ENCODE data around the gene DEDD2. TPM values are rescaled to one million over a fixed set of nuclear protein-coding genes. Genes with fewer than 3 reads are reported as not detected.

Gene DEDD2
- total RNA-seq, 1 donor from 2014 or later: 29.4 TPM

DNA sequence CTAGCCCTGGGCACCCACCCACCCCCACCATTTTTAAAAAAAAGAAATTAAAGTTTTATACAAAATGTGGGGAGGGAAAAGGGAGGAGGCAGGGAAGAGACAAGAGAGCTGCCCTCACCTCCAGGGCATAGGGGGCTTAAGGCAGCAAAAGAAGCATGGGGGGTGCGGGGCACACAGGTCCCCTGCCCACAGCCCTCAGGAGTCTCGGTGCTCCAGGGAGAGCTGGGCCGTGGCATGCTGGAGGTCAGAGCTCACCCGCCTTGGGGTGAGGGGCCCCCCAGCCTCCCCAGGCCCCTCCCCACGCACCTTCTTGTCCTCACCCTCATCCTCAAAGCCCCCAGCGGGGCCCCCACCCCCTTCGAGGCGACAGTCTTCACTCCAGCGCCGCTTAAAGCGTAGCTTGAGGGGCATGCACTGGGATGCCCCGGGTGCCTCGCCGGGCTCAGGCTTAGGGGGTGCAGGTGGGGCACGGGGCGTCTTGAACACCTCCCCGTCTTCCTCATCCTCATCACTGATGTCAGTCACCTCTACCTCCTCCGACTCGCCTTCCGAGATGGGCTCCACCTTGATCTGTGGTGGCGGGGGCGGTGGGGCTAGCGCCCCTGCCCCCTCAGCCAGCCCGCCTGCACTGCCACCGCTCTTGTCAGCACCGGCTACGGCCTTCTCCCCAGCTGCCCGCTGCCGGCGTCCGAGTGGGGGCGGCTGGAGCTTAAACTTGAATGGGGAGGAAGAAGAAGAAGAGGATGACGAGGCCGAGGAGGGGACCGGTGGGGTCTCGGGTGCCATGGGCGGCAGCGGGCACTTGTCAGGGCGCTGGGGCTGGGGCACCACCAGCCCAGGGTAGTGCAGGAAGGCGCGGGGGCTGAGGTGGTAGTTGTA, 31.0 kb upstream of the DEDD2 start:
- no peak for DNase-seq

DNA sequence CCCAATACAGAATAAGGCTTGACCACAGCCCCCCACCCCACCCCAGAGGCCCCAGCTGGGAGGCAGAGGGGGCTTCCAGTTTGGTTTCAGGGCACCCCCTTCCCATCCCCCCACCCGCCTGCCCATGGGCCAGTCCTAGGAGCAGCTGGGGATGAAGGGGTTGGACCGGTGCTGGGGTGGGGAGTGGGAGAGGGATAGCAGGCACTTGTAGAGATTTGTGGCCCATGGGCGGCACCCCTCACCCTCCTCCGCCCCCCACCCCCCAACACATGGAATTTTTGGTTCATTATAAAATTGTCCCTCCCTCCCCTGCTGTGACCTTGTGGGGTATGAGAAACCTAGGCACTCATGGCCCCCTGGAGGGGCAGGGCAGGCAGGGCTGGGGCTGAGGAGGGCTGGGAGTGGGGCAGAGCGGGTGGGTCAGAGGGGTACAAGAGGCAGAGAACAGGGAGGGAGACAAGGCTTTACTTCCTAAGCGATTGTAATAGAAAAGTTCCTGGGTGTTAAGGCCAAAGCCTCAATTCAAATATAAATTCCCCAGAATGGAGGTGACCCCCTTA, 30.2 kb upstream of the DEDD2 start:
- DNase-seq: no peak

- DNase-seq: no peak
Observed at GRCh38 chr19:42246922-42247639, 29.6 kb upstream of the DEDD2 start.

DNA sequence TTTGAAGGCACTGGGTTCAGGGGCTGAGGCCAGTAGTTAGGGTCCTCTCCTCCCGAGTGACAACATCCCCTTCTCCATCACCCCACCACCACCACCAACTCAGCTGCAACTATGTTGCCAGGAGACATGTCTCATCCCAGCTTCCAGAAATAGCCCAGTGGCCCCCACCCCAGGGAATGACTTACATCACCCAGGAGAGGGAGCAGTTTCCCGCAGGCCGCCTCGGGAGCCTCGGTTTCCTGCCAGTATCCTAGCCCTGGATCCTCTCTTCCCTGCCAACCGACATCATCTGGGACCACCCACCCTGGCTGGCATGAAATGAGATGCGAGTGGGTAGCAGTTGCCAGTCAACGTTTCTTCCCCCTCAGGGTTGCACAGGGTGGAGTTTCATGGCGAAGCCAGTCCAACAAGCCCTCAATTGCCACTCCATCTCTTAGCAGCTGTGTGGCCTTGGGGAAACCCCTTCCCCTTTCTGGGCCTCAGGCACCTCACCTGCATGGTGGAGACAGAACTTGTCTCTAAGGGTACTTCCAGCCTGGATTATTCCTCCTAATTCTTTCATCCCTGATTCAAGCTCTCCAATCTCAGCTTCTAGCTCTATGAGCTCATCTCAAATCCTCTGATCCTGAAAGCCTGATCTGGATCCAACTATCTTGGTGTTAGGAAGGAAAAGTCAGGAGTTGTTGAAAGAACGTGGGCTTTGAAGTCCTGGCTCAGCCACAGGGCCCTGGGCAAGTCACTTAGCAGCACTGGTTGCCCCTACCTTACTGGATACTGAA, 28.9 kb upstream of the DEDD2 start:
- DNase-seq: peak; percentile 84

GRCh38 chr19:42245231-42245630, 27.8 kb upstream of the DEDD2 start:
- DNase-seq: no peak

DNA sequence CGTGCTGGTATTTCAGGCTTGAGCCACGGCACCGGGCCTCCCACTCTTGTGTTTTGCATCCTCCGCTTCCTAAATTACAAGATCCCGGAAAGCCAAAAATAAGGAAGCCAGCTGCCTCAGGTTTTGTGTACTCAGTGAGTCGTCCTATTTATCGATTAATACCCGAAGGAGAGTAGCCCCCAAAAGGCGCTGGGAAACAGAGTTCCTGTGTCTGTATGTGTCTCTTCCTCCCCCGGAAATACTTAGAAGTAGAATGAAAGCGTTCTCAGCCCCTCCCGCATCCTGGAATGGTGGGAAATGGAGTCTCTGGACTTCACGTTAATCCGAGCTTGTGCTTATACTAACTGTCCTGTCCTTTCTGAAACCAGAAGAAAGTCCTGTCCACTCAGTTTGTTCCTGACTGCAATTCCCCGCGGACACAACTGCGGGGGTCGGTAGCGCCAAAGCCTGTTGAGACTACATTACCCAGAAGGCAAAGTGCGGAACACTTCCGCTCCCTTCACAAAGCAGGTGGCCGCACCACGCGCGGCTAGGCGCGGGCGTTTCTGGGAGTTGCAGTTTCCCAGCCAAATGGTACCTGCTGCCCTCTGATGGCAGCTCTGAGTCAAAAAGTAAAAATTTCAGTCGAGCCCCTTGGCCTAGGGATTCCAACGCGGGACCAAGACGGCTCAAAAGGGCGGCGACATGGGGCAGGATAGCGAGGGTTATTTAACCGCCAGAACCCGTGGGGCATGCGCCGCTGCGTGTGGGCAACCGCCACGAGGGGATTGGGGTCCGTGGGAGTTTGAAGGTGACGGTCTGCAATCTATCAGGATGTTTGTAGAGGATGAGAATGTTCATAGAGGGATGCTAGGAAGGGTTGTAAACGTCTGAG, 27.1 kb upstream of the DEDD2 start:
- DNase-seq: peak; percentile 96

- DNase-seq: peak; percentile 99
Observed at GRCh38 chr19:42242512-42243409, 25.3 kb upstream of the DEDD2 start, which contains the start of gene GSK3A. TSS of gene GSK3A (minus strand) at chr19:42242602. CDS start at chr19:42242465, 137 bp downstream.

GRCh38 chr19:42242069-42242511, 24.6 kb upstream of the DEDD2 start:
- no peak for DNase-seq

DNA sequence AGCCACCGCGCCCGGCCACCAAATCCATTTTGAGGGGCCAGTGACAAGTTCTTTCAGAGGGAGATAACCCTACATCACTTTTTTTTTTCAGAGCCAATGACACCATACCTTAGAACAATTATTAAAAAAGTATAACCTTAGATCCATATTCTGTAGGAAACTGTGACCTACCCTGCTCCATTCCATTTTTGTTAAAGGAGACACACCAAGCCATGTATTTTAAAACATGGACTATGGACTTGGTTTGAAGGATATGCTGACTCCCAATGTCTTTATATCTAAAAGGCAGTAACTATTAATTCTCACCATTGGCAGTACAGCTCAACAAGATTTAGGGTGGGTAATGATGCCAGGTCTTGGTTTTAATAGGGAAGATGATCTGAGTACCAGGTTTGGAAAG, 23.8 kb upstream of the DEDD2 start:
- DNase-seq: no peak

DNA sequence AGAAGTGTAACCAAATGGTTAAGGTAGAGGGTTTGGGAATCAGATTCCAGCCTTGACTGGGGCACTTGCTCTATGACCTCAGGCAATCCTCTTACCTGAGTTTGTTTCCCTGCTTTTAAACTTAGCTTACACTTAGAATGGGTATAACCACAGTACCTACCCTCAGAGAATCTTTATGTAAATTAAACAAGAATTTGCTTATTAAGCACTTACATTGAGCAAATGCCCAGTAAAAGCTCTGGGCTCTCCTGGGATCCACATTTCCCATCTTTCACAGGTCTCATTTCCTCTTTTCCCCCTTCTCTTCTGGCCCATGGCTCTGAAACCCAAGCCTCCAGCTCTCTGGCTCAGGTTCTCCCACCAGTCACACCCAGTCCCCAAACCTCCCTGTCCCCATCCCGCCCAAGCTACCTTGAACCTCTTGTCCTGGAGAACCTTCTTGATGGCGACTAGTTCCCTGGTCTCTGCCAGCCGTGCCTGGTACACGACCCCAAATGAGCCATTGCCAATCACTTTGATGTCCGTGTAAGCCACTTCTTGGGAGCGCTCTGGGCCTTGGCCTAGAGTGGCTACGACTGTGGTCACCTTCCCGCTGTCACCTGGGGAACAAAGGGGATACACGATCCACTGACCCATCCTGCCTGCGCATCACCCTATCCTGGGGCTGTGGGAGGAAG, 22.2 kb upstream of the DEDD2 start:
- no peak for DNase-seq

DNA sequence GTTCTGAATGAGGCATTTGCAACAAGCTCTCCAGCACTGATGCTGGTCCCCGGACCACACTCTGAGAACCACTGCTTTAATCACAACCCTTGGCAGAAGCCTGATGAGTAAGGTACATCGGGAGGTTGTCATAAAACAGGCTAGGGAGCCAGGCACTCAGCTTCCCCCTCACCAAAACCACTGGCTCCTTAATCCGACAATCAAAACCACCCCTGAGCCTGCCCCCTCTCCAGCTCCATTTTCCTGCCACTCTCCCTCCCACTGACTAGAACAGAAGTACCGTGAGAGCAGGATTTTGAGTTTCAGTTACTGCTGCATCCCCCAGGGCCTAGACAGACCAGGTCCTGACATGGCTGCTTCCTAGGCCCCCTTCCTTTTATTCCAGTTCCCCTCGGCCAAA, 17.7 kb upstream of the DEDD2 start:
- DNase-seq: no peak

GRCh38 chr19:42234364-42234763, 16.9 kb upstream of the DEDD2 start:
- DNase-seq: no peak

GRCh38 chr19:42233678-42234292, 16.3 kb upstream of the DEDD2 start:
- no peak for DNase-seq

DNA sequence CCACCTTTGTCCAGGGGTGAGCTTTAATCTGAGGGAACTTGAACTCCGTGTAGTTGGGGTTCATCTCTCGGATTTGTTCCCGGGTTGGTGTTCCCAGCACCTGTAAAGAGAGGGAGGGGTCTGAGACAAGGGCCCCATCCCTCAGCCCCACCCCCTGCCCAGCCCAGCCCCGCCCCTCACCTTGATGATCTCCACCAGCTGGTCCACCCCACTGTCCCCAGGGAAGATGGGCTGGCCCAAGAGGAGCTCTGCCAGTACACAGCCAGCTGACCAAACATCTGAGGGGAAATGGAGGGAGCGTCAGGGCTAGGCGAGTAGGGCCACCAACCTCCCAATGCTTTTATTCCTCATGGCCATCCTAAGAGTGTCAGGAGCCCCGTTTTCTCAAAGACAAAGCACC, 15.6 kb upstream of the DEDD2 start:
- DNase-seq: no peak

GRCh38 chr19:42232435-42232834, 15.0 kb upstream of the DEDD2 start:
- DNase-seq: no peak

GRCh38 chr19:42230571-42230970, 13.1 kb upstream of the DEDD2 start:
- DNase-seq: no peak

DNA sequence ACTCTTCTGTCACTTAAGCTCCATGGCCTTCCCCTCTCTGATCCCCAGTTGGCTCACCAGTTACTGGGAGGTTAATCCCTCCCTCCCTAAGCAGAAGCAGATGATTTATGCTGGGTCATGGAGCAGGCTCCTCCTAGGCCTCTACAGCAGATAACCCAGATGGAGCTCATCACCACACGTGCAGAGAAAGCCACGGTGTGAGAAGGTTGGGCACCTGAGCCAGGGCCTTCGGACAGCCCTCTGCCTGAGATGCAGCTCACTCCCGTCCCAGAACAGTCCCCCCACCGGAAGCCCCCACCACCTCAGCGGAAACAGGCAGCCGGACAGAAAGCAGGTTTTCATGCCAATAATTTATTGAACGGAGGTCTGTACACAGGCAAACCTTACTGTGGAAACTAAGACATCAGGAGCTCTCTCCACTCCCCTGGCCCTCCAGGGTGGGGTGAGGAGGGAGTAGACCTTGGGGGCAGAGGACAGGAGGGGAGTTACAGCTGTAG, 12.4 kb upstream of the DEDD2 start:
- DNase-seq: no peak

DNA sequence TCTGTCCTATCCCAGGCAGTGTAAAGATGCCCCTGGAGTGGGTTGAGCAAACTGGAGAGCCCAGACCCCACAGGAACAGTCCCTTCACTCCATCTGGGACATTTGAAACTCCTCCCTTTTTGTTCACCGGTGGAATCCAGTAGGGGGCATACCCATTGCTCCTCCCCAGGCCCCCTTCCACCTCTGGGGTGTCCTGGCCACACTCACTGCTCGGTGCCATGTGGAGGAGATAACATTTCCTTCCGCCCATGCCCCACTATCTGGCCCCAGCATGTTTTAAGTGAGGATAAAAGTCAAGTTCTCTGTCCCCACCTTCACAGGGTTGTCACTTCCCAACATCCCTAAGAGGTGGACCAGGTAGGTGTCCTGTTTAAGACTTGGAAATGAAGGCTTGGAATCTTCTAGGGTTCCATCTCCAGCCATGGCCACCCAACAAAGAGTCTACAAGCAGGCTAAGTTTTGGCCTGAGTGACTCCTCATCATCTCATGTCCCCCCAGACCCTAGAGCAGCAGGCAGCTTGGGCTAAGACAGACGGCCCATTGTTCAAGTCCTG, 11.9 kb upstream of the DEDD2 start:
- DNase-seq: no peak

DNA sequence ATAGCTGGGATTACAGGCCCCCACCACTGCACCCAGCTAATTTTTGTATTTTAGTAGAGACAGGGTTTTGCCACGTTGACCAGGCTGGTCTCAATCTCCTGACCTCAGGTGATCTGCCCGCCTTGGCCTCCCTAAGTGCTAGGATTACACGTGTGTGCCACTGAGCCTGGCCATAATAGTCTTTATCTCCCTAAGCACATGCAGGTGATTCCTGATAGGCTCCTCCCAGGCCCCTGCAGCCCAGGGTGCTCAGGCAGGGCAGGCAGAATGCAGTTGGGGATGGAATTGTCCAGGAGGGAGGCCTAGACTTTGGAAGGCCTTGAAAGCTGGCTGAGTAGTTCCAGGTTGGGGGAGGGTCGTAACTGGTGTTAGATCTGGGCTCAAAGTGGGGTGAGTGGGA, 11.2 kb upstream of the DEDD2 start:
- no peak for DNase-seq
